ENCODE results near the gene PPM1N.

The PPM1N gene

GRCh38 chr19:45474606-45475521 is 23.4 kb upstream of the PPM1N start:
- TF ChIP-seq CTCF (conservative IDR thresholded peaks at IDR 0.05; ENCODE audit: low read length): no peak
- peak; percentile 5 for DNase-seq (ENCODE audit: low read depth)
- no peak overlapping the region for H3K4me3 ChIP-seq (ENCODE audit: low read length)

GRCh38 chr19:45475537-45476291 is 22.5 kb upstream of the PPM1N start:
- TF ChIP-seq CTCF (conservative IDR thresholded peaks at IDR 0.05; ENCODE audit: low read length): no peak
- DNase-seq (ENCODE audit: low read depth): peak; percentile 6
- H3K4me3 ChIP-seq (ENCODE audit: low read length): no peak overlapping the region

- no peak overlapping the region for H3K4me3 ChIP-seq (ENCODE audit: low read length)
- no peak for DNase-seq (ENCODE audit: low read depth)
- no peak for TF ChIP-seq CTCF (conservative IDR thresholded peaks at IDR 0.05; ENCODE audit: low read length)
Observed at GRCh38 chr19:45476304-45476703, 21.9 kb upstream of the PPM1N start.

- H3K4me3 ChIP-seq (ENCODE audit: low read length): no peak overlapping the region
- no peak for TF ChIP-seq CTCF (conservative IDR thresholded peaks at IDR 0.05; ENCODE audit: low read length)
- no peak for DNase-seq (ENCODE audit: low read depth)
Observed at GRCh38 chr19:45477186-45477585, 21.1 kb upstream of the PPM1N start.

GRCh38 chr19:45477713-45478453 is 20.4 kb upstream of the PPM1N start:
- DNase-seq (ENCODE audit: low read depth): peak; percentile 4
- TF ChIP-seq CTCF (conservative IDR thresholded peaks at IDR 0.05; ENCODE audit: low read length): no peak
- H3K4me3 ChIP-seq (ENCODE audit: low read length): peak overlapping the region; percentile 58

GRCh38 chr19:45478454-45479238 is 19.6 kb upstream of the PPM1N start:
- DNase-seq (ENCODE audit: low read depth): peak; percentile 95
- peak; percentile 96 for TF ChIP-seq CTCF (conservative IDR thresholded peaks at IDR 0.05; ENCODE audit: low read length)
- peak overlapping the region; percentile 58 for H3K4me3 ChIP-seq (ENCODE audit: low read length)
